ENCODE data around the gene CCP110.

The CCP110 gene

GRCh38 chr16:19578378-19578971, 54.7 kb downstream of the CCP110 start:
- H3K27me3 ChIP-seq (ENCODE audit: insufficient read depth, low read length, poor library complexity): no peaks in the 10 kb centered on the region
- DNase-seq (no peak), ATAC-seq (ENCODE audit: insufficient read depth, low read depth) (no peak)
- H3K9me3 ChIP-seq (ENCODE audit: insufficient read depth, low read length, severe bottlenecking): no peaks in the 10 kb centered on the region
- no peaks in the 10 kb centered on the region for H3K4me1 ChIP-seq (ENCODE audit: insufficient read depth, low read length)
- H3K79me2 ChIP-seq (ENCODE audit: insufficient read depth, low read length): no peaks in the 10 kb centered on the region
- H3K9ac ChIP-seq (ENCODE audit: low read depth, low read length): no peak overlapping the region
- no peaks in the 10 kb centered on the region for H4K20me1 ChIP-seq (ENCODE audit: insufficient read depth, low read length)
- no peak overlapping the region for H2AFZ ChIP-seq (ENCODE audit: low read depth, low read length)
- no peak for TF ChIP-seq EZH2 (IDR thresholded peaks at IDR 0.05; ENCODE audit: borderline replicate concordance, low read depth, low read length, severe bottlenecking)
- TF ChIP-seq CTCF (IDR thresholded peaks at IDR 0.05; ENCODE audit: borderline replicate concordance, extremely low read depth, low read length, poor library complexity, severe bottlenecking): no peak
- H3K27ac ChIP-seq (ENCODE audit: low read length): no peak overlapping the region
- H3K4me3 ChIP-seq (ENCODE audit: low read depth in 1 of 2, low read length in 2 of 2): no peak overlapping the region
- peaks cover 86% of the 10 kb centered on the region for H3K36me3 ChIP-seq (ENCODE audit: insufficient read depth, low read length)
- H3K4me2 ChIP-seq (ENCODE audit: insufficient read depth, low read length): no peak overlapping the region

- H3K9me3 ChIP-seq (ENCODE audit: insufficient read depth, low read length, severe bottlenecking): no peaks in the 10 kb centered on the region
- H3K27me3 ChIP-seq (ENCODE audit: insufficient read depth, low read length, poor library complexity): no peaks in the 10 kb centered on the region
- H3K4me3 ChIP-seq (ENCODE audit: low read depth in 1 of 2, low read length in 2 of 2): no peak overlapping the region
- no peaks in the 10 kb centered on the region for H4K20me1 ChIP-seq (ENCODE audit: insufficient read depth, low read length)
- H3K36me3 ChIP-seq (ENCODE audit: insufficient read depth, low read length): peaks cover 71% of the 10 kb centered on the region
- no peak overlapping the region for H3K27ac ChIP-seq (ENCODE audit: low read length)
- DNase-seq: no peak
- H3K9ac ChIP-seq (ENCODE audit: low read depth, low read length): no peak overlapping the region
- ATAC-seq (ENCODE audit: insufficient read depth, low read depth): no peak
- no peaks in the 10 kb centered on the region for H3K79me2 ChIP-seq (ENCODE audit: insufficient read depth, low read length)
- H3K4me1 ChIP-seq (ENCODE audit: insufficient read depth, low read length): no peaks in the 10 kb centered on the region
- no peak overlapping the region for H2AFZ ChIP-seq (ENCODE audit: low read depth, low read length)
- no peak overlapping the region for H3K4me2 ChIP-seq (ENCODE audit: insufficient read depth, low read length)
- TF ChIP-seq CTCF (IDR thresholded peaks at IDR 0.05; ENCODE audit: borderline replicate concordance, extremely low read depth, low read length, poor library complexity, severe bottlenecking) (no peak), EZH2 (IDR thresholded peaks at IDR 0.05; ENCODE audit: borderline replicate concordance, low read depth, low read length, severe bottlenecking) (no peak)
These were observed 58.5 kb downstream of the CCP110 start for GRCh38 chr16:19582050-19582831.

- TF ChIP-seq CTCF (IDR thresholded peaks at IDR 0.05; ENCODE audit: borderline replicate concordance, extremely low read depth, low read length, poor library complexity, severe bottlenecking): peak; percentile 69
- no peak for TF ChIP-seq EZH2 (IDR thresholded peaks at IDR 0.05; ENCODE audit: borderline replicate concordance, low read depth, low read length, severe bottlenecking)
These were observed 60.0 kb downstream of the CCP110 start for GRCh38 chr16:19583665-19584300.

More at GRCh38 chr16:19583665-19584300, 60.0 kb downstream of the CCP110 start:
- H4K20me1 ChIP-seq (ENCODE audit: insufficient read depth, low read length): no peaks in the 10 kb centered on the region
- no peaks in the 10 kb centered on the region for H3K4me1 ChIP-seq (ENCODE audit: insufficient read depth, low read length)
- H3K27ac ChIP-seq (ENCODE audit: low read length): no peak overlapping the region
- H3K79me2 ChIP-seq (ENCODE audit: insufficient read depth, low read length): no peaks in the 10 kb centered on the region
- H3K9ac ChIP-seq (ENCODE audit: low read depth, low read length): no peak overlapping the region
- no peak overlapping the region for H2AFZ ChIP-seq (ENCODE audit: low read depth, low read length)
- ATAC-seq (ENCODE audit: insufficient read depth, low read depth): peak; percentile 53; the same call in 1 of the 3 replicates
- no peaks in the 10 kb centered on the region for H3K27me3 ChIP-seq (ENCODE audit: insufficient read depth, low read length, poor library complexity)
- H3K9me3 ChIP-seq (ENCODE audit: insufficient read depth, low read length, severe bottlenecking): no peaks in the 10 kb centered on the region
- no peak overlapping the region for H3K4me3 ChIP-seq (ENCODE audit: low read depth in 1 of 2, low read length in 2 of 2)
- no peak for DNase-seq
- no peak overlapping the region for H3K4me2 ChIP-seq (ENCODE audit: insufficient read depth, low read length)
- peaks cover 55% of the 10 kb centered on the region for H3K36me3 ChIP-seq (ENCODE audit: insufficient read depth, low read length)

Measured in DND-41 (cell line).